ENCODE data around the gene FNIP1.
"Not testable (repeated sequence)": the region's sequence is repeated elsewhere in the genome, so short reads cannot be mapped to it uniquely, and the experiment has no call there.

FNIP1 gene

DNA sequence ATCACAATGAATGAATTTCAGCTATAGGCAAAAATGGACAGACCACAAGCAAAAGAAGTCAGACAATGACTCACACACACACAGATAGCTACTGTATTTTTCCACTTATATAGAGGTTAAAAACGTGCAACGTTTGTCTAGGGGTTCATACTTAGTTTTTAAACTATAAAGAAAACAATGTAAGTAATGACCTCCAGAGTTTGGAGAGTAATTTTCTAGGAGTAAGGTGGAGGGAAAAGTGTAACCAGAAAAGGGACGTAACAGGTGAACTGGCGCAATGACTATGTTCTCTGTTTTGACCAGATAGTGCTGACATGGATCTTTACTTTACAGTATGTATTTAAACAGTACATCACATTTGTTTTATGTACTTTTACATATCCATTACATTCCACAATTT, 51.1 kb downstream of the FNIP1 start:
- no peak overlapping the region for H3K4me3 ChIP-seq (ENCODE audit: low read depth in 1 of 5, low read length in 5 of 5)
- peaks cover 10 to 37% (median 17%) of the 10 kb centered on the region in 5 donors for H3K36me3 ChIP-seq (ENCODE audit: control insufficient read depth in 5 of 5, insufficient read depth in 5 of 5, low read length in 5 of 5)
- H3K27ac ChIP-seq (ENCODE audit: low read depth, low read length) = no peak overlapping the region
- H3K27me3 ChIP-seq (ENCODE audit: control insufficient read depth in 5 of 5, insufficient read depth in 4 of 5, low read length in 5 of 5) = no peaks in the 10 kb centered on the region
- H3K4me1 ChIP-seq (ENCODE audit: control insufficient read depth in 5 of 5, insufficient read depth in 5 of 5, low read length in 5 of 5) = peaks cover 0 to 3% (median 0%) of the 10 kb centered on the region in 5 donors
- H3K9me3 ChIP-seq (ENCODE audit: control insufficient read depth in 5 of 5, low read length in 5 of 5) = no peaks in the 10 kb centered on the region
- no peak overlapping the region for H3K9ac ChIP-seq (ENCODE audit: low read length in 5 of 5)

DNA sequence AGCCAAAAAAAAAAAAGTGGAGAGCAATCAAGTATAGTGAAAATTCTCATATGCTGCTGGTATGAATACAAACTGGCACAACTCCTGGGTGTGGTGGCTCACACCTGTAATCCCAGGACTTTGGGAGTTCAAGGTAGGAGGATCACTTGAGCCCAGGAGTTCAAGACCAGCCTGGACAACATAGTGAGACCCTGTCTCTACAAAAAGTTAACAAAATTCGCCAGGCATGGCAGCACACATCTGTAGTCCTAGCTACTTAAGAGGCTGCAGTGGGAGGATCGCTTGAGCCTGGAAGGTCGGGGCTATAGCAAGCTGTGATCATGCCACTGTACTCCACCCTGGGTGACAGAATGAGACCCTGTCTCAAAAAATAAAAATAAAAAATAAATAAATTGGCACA, 51.7 kb downstream of the FNIP1 start:
- H3K9ac ChIP-seq (ENCODE audit: low read length in 5 of 5) = no peak overlapping the region
- no peaks in the 10 kb centered on the region for H3K9me3 ChIP-seq (ENCODE audit: control insufficient read depth in 5 of 5, low read length in 5 of 5)
- H3K36me3 ChIP-seq (ENCODE audit: control insufficient read depth in 5 of 5, insufficient read depth in 5 of 5, low read length in 5 of 5) = peaks cover 14 to 41% (median 22%) of the 10 kb centered on the region in 5 donors
- no peak overlapping the region for H3K27ac ChIP-seq (ENCODE audit: low read depth, low read length)
- no peak overlapping the region for H3K4me3 ChIP-seq (ENCODE audit: low read depth in 1 of 5, low read length in 5 of 5)
- H3K27me3 ChIP-seq (ENCODE audit: control insufficient read depth in 5 of 5, insufficient read depth in 4 of 5, low read length in 5 of 5) = no peaks in the 10 kb centered on the region
- peaks cover 0 to 3% (median 0%) of the 10 kb centered on the region in 5 donors for H3K4me1 ChIP-seq (ENCODE audit: control insufficient read depth in 5 of 5, insufficient read depth in 5 of 5, low read length in 5 of 5)

DNA sequence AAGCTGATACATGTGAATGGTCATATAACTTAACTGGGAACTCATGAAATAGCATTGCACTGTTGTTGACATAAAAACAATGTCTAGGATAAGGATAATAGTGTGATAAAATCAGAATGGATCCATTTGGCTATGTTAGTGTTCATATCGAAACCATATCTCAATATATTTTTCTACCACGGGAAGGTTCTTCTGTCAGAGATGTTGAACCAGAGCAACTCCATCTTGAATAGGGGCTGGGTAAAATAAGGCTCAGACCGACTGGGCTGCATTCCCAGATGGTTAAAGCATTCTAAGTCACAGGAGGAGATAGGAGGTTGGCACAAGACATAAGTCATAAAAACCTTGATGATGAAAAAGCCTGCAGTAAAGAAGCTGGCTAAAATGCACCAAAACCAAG, 56.3 kb downstream of the FNIP1 start:
- Histone ChIP-seq H3K27ac (ENCODE audit: low read depth, low read length) (no peak overlapping the region), H3K36me3 (ENCODE audit: control insufficient read depth in 5 of 5, insufficient read depth in 5 of 5, low read length in 5 of 5) (peaks cover 20 to 34% (median 25%) of the 10 kb centered on the region in 5 donors)

DNA sequence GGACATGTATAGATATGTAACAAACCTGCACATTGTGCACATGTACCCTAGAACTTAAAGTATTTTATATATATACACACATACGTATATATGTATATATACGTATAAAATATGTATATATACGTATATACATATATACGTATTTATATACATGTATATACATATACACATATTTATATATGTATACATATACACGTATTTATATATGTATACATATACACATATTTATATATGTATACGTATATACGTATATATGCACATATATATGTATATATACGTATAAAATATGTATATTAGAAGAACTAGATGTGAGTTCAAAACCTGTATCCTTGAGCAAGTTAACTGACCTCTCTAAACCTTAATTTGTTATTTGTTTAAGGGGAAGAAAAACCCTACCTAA, 61.4 kb downstream of the FNIP1 start:
- Histone ChIP-seq H3K4me1 (ENCODE audit: control insufficient read depth in 5 of 5, insufficient read depth in 5 of 5, low read length in 5 of 5) (no peaks in the 10 kb centered on the region), H3K9ac (ENCODE audit: low read length in 5 of 5) (no peak overlapping the region), H3K9me3 (ENCODE audit: control insufficient read depth in 5 of 5, low read length in 5 of 5) (no peaks in the 10 kb centered on the region), H3K4me3 (ENCODE audit: low read depth in 1 of 5, low read length in 5 of 5) (no peak overlapping the region), H3K27me3 (ENCODE audit: control insufficient read depth in 5 of 5, insufficient read depth in 4 of 5, low read length in 5 of 5) (no peaks in the 10 kb centered on the region), H3K27ac (ENCODE audit: low read depth, low read length) (no peak overlapping the region), H3K36me3 (ENCODE audit: control insufficient read depth in 5 of 5, insufficient read depth in 5 of 5, low read length in 5 of 5) (peaks cover 6 to 13% (median 9%) of the 10 kb centered on the region in 5 donors)

More for the DNA sequence above, 56.3 kb downstream of the FNIP1 start:
- Histone ChIP-seq H3K27me3 (ENCODE audit: control insufficient read depth in 5 of 5, insufficient read depth in 4 of 5, low read length in 5 of 5) (no peaks in the 10 kb centered on the region), H3K9me3 (ENCODE audit: control insufficient read depth in 5 of 5, low read length in 5 of 5) (no peaks in the 10 kb centered on the region), H3K4me3 (ENCODE audit: low read depth in 1 of 5, low read length in 5 of 5) (no peak overlapping the region), H3K4me1 (ENCODE audit: control insufficient read depth in 5 of 5, insufficient read depth in 5 of 5, low read length in 5 of 5) (no peaks in the 10 kb centered on the region), H3K9ac (ENCODE audit: low read length in 5 of 5) (no peak overlapping the region)

DNA sequence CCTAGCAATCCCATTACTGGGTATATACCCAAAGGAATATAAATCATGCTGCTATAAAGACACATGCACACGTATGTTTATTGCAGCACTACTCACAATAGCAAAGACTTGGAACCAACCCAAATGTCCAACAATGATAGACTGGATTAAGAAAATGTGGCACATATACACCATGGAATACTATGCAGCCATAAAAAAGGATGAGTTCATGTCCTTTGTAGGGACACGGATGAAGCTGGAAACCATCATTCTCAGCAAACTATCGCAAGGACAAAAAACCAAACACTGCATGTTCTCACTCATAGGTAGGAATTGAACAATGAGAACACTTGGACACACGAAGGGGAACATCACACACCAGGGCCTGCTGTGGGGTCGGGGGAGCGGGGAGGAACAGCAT, 61.9 kb downstream of the FNIP1 start:
- H3K36me3 ChIP-seq (ENCODE audit: control insufficient read depth in 5 of 5, insufficient read depth in 5 of 5, low read length in 5 of 5) = peaks cover 3 to 12% (median 9%) of the 10 kb centered on the region in 5 donors
- not testable (repeated sequence) for H3K4me1 ChIP-seq (ENCODE audit: control insufficient read depth in 5 of 5, insufficient read depth in 5 of 5, low read length in 5 of 5); H3K27ac ChIP-seq (ENCODE audit: low read depth, low read length); H3K4me3 ChIP-seq (ENCODE audit: low read depth in 1 of 5, low read length in 5 of 5); H3K9me3 ChIP-seq (ENCODE audit: control insufficient read depth in 5 of 5, low read length in 5 of 5); H3K27me3 ChIP-seq (ENCODE audit: control insufficient read depth in 5 of 5, insufficient read depth in 4 of 5, low read length in 5 of 5); H3K9ac ChIP-seq (ENCODE audit: low read length in 5 of 5)

DNA sequence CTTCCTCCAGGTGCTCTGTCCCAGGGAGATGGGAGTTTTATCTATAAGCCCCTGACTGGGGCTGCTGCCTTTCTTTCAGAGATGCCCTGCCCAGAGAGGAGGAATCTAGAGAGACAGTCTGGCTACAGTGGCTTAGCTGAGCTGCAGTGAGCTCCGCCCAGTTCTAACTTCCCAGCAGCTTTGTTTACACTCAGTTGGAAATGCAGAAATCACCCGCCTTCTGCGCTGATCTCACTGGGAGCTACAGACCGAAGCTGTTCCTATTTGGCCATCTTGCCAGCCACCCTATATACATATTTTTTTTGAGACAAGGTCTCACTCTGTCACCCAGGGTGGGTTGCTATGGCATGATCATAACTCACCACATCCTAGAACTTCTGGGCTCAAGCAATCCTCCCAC, 67.5 kb downstream of the FNIP1 start:
- H3K36me3 ChIP-seq (ENCODE audit: control insufficient read depth in 5 of 5, insufficient read depth in 5 of 5, low read length in 5 of 5) = peaks cover 10 to 19% (median 12%) of the 10 kb centered on the region in 5 donors
- H3K9ac ChIP-seq (ENCODE audit: low read length in 5 of 5); H3K4me1 ChIP-seq (ENCODE audit: control insufficient read depth in 5 of 5, insufficient read depth in 5 of 5, low read length in 5 of 5); H3K9me3 ChIP-seq (ENCODE audit: control insufficient read depth in 5 of 5, low read length in 5 of 5); H3K27ac ChIP-seq (ENCODE audit: low read depth, low read length); H3K27me3 ChIP-seq (ENCODE audit: control insufficient read depth in 5 of 5, insufficient read depth in 4 of 5, low read length in 5 of 5); H3K4me3 ChIP-seq (ENCODE audit: low read depth in 1 of 5, low read length in 5 of 5): not testable (repeated sequence)

- not testable (repeated sequence) for H3K4me1 ChIP-seq (ENCODE audit: control insufficient read depth in 5 of 5, insufficient read depth in 5 of 5, low read length in 5 of 5); H3K27me3 ChIP-seq (ENCODE audit: control insufficient read depth in 5 of 5, insufficient read depth in 4 of 5, low read length in 5 of 5); H3K9ac ChIP-seq (ENCODE audit: low read length in 5 of 5); H3K4me3 ChIP-seq (ENCODE audit: low read depth in 1 of 5, low read length in 5 of 5); H3K27ac ChIP-seq (ENCODE audit: low read depth, low read length); H3K9me3 ChIP-seq (ENCODE audit: control insufficient read depth in 5 of 5, low read length in 5 of 5)
- H3K36me3 ChIP-seq (ENCODE audit: control insufficient read depth in 5 of 5, insufficient read depth in 5 of 5, low read length in 5 of 5) = peaks cover 7 to 13% (median 7%) of the 10 kb centered on the region in 5 donors
Observed at GRCh38 chr5:131724089-131724488, 72.7 kb downstream of the FNIP1 start.

DNA sequence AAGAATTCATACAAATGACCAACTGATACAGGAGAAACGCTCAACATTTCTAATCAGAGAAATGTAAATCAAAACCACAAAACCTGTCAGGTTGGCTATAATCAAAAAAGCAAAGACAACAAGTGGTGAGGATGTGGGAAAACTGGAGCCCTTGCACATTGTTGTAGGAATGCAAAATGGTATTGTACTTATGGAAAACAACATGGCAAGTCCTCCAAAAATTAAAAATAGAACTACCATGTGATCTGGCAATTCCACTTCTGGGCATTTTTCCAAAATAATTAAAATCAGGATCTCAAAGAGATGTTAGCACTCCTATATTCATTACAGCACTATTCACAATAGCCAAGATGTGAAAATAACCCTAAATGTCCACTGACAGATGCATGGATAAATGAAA, 76.1 kb downstream of the FNIP1 start:
- H3K9ac ChIP-seq (ENCODE audit: low read length in 5 of 5) = no peak overlapping the region
- H3K9me3 ChIP-seq (ENCODE audit: control insufficient read depth in 5 of 5, low read length in 5 of 5) = peaks cover 0 to 10% (median 0%) of the 10 kb centered on the region in 5 donors
- H3K27ac ChIP-seq (ENCODE audit: low read depth, low read length) = no peak overlapping the region
- H3K4me1 ChIP-seq (ENCODE audit: control insufficient read depth in 5 of 5, insufficient read depth in 5 of 5, low read length in 5 of 5) = no peaks in the 10 kb centered on the region
- peaks cover 5 to 20% (median 11%) of the 10 kb centered on the region in 5 donors for H3K36me3 ChIP-seq (ENCODE audit: control insufficient read depth in 5 of 5, insufficient read depth in 5 of 5, low read length in 5 of 5)
- no peaks in the 10 kb centered on the region for H3K27me3 ChIP-seq (ENCODE audit: control insufficient read depth in 5 of 5, insufficient read depth in 4 of 5, low read length in 5 of 5)
- H3K4me3 ChIP-seq (ENCODE audit: low read depth in 1 of 5, low read length in 5 of 5) = no peak overlapping the region

- H3K9me3 ChIP-seq (ENCODE audit: control insufficient read depth in 5 of 5, low read length in 5 of 5) = peaks cover 0 to 10% (median 0%) of the 10 kb centered on the region in 5 donors
- H3K36me3 ChIP-seq (ENCODE audit: control insufficient read depth in 5 of 5, insufficient read depth in 5 of 5, low read length in 5 of 5) = peaks cover 8 to 21% (median 15%) of the 10 kb centered on the region in 5 donors
- H3K9ac ChIP-seq (ENCODE audit: low read length in 5 of 5) = no peak overlapping the region
- no peaks in the 10 kb centered on the region for H3K4me1 ChIP-seq (ENCODE audit: control insufficient read depth in 5 of 5, insufficient read depth in 5 of 5, low read length in 5 of 5)
- no peak overlapping the region for H3K27ac ChIP-seq (ENCODE audit: low read depth, low read length)
- H3K27me3 ChIP-seq (ENCODE audit: control insufficient read depth in 5 of 5, insufficient read depth in 4 of 5, low read length in 5 of 5) = no peaks in the 10 kb centered on the region
- no peak overlapping the region for H3K4me3 ChIP-seq (ENCODE audit: low read depth in 1 of 5, low read length in 5 of 5)
Observed at GRCh38 chr5:131719564-131719963, 77.3 kb downstream of the FNIP1 start.

DNA sequence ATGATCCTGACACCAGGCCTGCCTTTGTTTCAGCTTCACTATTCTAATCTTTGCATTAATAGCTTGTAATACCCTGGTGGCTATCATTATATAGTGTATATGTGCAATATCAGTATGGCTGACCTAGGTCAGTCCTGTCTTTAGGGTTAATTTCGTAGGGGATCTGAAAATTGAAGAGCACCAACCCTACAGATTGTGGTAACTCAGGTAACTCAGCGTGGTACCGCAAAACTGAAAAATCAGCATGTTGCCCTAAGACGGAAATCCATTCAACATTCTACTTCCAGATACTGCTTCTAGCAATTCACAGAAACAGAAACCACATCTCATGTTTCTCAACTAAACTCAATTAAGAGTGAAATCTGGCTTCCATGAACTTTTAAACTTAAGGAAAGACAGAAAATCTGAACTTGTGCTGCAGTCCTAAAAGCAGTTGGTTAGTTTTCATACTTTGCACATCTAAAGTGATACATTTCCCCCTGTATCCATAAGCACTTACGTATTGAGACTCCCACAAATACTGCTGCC, 78.3 kb downstream of the FNIP1 start:
- H3K27me3 ChIP-seq (ENCODE audit: control insufficient read depth in 5 of 5, insufficient read depth in 4 of 5, low read length in 5 of 5) = no peaks in the 10 kb centered on the region
- H3K9me3 ChIP-seq (ENCODE audit: control insufficient read depth in 5 of 5, low read length in 5 of 5) = peaks cover 0 to 10% (median 0%) of the 10 kb centered on the region in 5 donors
- no peak overlapping the region for H3K27ac ChIP-seq (ENCODE audit: low read depth, low read length)
- no peak overlapping the region for H3K9ac ChIP-seq (ENCODE audit: low read length in 5 of 5)
- H3K4me3 ChIP-seq (ENCODE audit: low read depth in 1 of 5, low read length in 5 of 5) = no peak overlapping the region
- no peaks in the 10 kb centered on the region for H3K4me1 ChIP-seq (ENCODE audit: control insufficient read depth in 5 of 5, insufficient read depth in 5 of 5, low read length in 5 of 5)
- H3K36me3 ChIP-seq (ENCODE audit: control insufficient read depth in 5 of 5, insufficient read depth in 5 of 5, low read length in 5 of 5) = peaks cover 17 to 28% (median 21%) of the 10 kb centered on the region in 5 donors
